GM21528 (cell line): Measurements from ENCODE around the gene CAVIN2.
"Not testable (repeated sequence)": the region's sequence is repeated elsewhere in the genome, so short reads cannot be mapped to it uniquely, and the experiment has no call there.

Experiments
- ATAC-seq: cut with Tn5 transposase; IDR thresholded peaks from one replicate; pipeline ENCODE4 v1.9.1; 2021; ENCODE audit warnings: mild to moderate bottlenecking, moderate library complexity; ENCODE audit not compliant: unreplicated experiment, low FRiP score

The CAVIN2 gene

DNA sequence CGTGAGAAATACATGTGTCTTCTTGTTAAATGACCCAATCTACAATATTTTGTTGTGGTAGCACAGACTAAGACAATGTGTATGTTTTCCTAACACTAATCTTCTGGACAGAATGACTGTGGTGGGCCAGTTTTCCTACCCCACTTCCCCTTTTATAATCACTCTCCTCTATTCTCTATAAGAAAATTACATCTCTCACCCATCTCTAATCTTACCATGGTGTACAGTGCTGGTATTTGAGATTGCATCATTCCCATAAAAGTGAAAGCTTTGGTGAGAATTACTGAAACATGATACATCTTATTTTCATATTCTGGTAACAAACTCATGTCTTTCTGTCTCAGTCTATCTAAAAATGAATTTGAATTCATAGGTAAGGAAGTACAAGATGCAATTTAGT, 40.5 kb downstream of the CAVIN2 start:
- ATAC-seq, result no peak

DNA sequence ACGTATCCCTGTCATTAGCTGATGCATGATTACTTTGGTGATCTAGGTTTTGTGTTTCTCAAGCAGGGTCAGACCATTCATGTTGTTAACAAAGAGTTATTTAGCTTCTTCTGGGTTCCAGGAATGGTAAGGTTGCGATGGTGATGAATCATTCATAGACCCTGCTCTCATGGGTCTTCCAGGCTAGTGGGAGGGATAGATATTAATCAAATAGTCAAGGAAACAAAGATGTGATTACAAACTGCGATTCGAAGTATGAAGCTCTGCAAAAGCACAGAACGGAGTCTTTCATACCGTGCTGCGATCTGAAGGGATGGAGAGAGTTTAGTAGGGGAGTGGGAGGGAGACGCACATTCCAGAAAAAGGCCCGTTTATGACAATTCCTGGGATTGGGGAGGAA, 42.1 kb downstream of the CAVIN2 start:
- no peak for ATAC-seq

GRCh38 chr2:191803007-191803406, 43.9 kb downstream of the CAVIN2 start:
- ATAC-seq, result no peak

- ATAC-seq, result no peak
Observed at GRCh38 chr2:191802180-191802579, 44.7 kb downstream of the CAVIN2 start.

GRCh38 chr2:191800874-191801273, 46.0 kb downstream of the CAVIN2 start:
- no peak for ATAC-seq

DNA sequence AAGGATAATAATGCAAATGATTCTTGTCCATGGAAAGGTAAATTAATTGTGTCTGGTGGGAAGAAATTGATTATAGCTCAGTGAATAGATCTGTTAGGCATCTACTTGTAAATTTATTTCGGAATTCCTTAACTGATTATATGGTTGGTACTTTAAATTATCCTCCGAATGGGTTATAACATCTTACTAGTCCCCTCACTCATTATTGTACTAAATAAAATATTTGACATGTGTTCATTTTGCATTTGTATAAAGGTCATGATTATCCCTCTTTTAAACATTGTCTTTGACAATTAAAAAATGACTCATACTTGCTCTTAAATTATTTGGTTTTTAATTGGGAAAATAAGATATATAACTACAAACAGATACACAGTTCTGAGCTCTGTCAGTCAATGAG, 47.4 kb downstream of the CAVIN2 start:
- ATAC-seq, result no peak

DNA sequence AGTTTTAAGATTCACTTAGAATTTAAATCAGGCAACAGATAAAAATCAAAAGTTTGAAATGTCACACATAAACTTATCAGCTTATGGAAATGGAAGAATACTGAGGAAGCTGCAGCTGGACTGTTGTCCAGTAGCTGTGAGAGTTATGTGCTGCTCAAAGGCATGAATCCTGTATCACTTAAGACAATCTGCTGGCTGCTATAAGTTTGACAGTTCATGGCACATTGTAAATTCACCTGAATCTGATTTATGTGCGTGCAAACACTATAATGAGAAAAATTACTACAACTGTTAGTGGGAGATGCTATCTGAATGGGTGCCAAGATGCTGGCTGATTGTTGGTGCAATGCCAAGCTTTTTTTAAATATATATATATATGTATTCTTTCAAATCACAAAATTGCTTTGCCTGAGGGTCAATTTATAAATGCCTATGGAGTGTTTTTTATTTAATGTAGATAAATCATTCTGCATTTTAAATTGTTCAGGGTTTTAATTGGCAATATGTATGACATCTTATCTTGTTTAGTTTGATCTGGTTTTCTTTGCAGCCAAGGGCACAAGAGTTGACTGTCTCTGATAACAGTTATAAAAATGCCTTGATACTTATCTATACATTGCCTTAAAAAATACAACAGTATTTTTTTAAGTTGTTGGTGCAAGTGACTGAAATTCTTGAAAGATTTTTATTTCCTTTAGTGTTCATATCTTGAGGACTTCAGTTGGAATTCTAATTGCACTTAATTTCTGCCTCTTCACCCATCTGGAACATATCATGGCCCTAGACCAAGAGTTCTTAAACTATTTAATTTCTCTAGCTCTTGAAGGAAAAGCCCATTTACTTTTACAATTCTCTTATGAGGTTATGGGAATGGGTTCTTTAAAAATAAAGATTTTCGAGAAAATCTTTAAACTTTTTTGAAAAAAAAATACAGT, 48.7 kb downstream of the CAVIN2 start:
- ATAC-seq, result no peak

DNA sequence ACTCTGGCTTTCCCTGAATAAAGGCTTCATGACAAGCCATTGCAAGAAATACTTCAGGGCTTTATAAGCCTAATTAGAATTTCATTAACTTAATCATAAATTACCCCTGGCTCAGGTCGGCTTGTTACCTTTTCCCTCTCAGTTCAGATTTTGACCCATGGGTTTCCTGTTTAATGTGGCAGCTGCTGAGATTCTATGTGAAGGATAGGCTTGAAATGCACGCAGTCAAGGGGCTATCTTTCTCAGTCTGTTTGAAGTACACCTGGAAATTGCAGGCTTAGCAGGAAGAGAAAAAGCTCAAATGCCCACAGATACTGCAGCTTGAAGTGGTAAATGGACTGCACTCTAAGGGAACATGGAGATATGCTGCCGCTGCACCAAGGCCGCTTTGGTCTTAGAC, 49.4 kb downstream of the CAVIN2 start:
- ATAC-seq, result no peak

- no peak for ATAC-seq
Observed at GRCh38 chr2:191795715-191796114, 51.2 kb downstream of the CAVIN2 start.

DNA sequence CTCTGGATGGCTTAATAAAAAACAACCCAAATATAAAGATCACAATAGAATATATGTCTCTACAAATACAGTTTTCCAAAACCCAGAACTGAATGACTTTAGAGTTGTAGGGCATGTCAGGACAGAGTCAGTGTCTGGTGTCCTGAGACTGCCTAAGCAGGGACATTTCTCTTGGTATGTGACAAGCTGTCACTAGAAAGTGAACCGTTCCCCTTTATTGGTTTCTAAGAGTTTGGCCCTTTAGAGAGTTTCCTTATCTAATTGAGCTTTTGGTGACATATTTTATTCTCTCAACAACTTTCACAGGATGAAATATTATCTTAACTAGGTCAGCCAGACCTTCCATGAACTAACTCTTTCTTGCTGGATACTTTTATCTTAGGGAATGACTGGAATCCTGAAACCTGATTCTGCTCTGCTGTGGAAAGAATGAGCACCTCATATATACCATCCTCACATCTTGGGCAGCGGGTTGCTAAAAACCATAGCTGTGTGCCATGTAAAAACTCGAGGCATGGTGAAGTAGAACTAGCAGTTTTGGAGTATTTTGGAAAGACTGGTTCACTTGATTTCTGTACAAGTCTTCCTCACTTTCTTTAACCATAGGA, 54.8 kb downstream of the CAVIN2 start:
- no peak for ATAC-seq

DNA sequence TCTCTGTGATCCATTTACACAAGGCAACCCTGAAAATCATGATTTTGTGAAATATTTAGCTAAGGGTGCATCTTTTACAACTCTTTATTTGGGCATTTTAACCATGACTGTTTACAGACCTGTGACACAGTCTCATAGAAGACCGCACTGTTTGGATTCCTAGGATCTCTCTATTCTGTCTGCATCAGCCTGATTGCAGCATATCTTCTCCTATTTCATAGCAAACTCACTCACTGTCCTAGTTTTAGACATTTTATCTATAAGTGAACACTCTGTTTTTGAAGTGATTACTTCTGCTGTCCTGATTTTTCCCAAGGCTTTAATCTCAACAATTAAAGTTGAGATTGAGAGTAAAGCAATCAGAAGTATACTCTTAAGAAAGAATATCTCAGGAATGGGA, 56.2 kb downstream of the CAVIN2 start:
- no peak for ATAC-seq

DNA sequence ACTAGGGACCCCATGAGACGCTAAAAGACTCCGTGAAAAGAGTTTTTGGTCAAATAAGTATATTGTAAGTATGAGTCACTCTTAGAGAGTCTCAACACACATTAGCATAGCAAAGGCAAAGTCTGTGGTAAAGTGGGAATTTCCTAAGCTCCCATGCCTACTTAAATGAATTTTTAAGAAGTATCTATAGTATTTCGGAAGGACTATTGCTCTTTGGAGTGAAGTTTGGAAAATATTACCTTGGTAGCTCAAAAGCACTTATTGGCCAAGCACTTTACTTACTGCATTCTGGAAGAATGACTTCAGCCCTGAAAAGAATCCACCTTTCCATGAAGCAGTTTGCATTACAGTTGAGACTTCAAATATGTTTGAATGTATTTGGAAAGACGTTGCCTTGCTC, 57.1 kb downstream of the CAVIN2 start:
- ATAC-seq, result no peak

- ATAC-seq, result no peak
Observed at GRCh38 chr2:191786694-191787093, 60.2 kb downstream of the CAVIN2 start.

- ATAC-seq, result not testable (repeated sequence)
Observed at GRCh38 chr2:191785651-191786050, 61.2 kb downstream of the CAVIN2 start.
